ENCODE measurements around the gene TMEM63C. TPM values are rescaled to one million over a fixed set of nuclear protein-coding genes. Genes with fewer than 3 reads are reported as not detected.
A peak's percentile ranks its signal among the peaks of the same experiment; 100 is the strongest.

Gene TMEM63C
- total RNA-seq, result 3.2 and 4.2 TPM in 2 replicates
- 0.33 TPM for total RNA-seq (2013)
- 0.59 and 0.63 TPM in 2 replicates for polyA plus RNA-seq
- polyA minus RNA-seq, result 0.17 and 1.2 TPM in 2 replicates

- H3K9ac ChIP-seq (ENCODE audit: low read length), result peak within 1 kb of the TSS; percentile 74
- H3K4me3 ChIP-seq (ENCODE audit: control extremely low read depth in 1 of 5, extremely low read depth in 1 of 5, insufficient read depth in 1 of 5, low read depth in 2 of 5, low read length in 4 of 5), result peak within 1 kb of the TSS; percentile 27 to 69 (median 54)
- H3K79me2 ChIP-seq (ENCODE audit: control insufficient read depth, insufficient read depth, low read length), result no peaks in the 10 kb centered on the region
- H3K4me2 ChIP-seq (replicated peaks; ENCODE audit: low read depth, low read length, poor library complexity, severe bottlenecking), result peak within 1 kb of the TSS; percentile 99
- H3K27ac ChIP-seq (ENCODE audit: low read length in 2 of 2), result peak within 1 kb of the TSS in 1 of 2 donors; percentile 54
- H3K36me3 ChIP-seq (replicated peaks in 1 of 2; ENCODE audit: control extremely low read depth in 1 of 2, control insufficient read depth in 1 of 2, extremely low read depth in 1 of 2, insufficient read depth in 2 of 2, low read length in 1 of 2), result no peaks in the 10 kb centered on the region
- CTCF ChIA-PET, result interaction anchor here (1.0 to 1.4 kb wide), 2 partner anchors 30 to 134 kb away, joined by 3 to 8 read pairs; no protein-coding TSS in a partner anchor
- no peaks in the 10 kb centered on the region for H4K20me1 ChIP-seq (ENCODE audit: control insufficient read depth, insufficient read depth, low read length, poor library complexity, severe bottlenecking)
- H3K27me3 ChIP-seq (replicated peaks in 1 of 4; ENCODE audit: control extremely low read depth in 1 of 4, control insufficient read depth in 3 of 4, insufficient read depth in 4 of 4, low read length in 3 of 4), result peaks cover 0 to 32% (median 4%) of the 10 kb centered on the region in 4 experiments
- 1% methylated on average over 37 of the region's 46 CpGs for WGBS (ENCODE audit: insufficient coverage)
- Mint-ChIP-seq H3K27ac (peak within 1 kb of the TSS; percentile 63), H3K4me1 (peaks cover 13% of the 10 kb centered on the region), H3K27me3 (peaks cover 19% of the 10 kb centered on the region), H3K4me3 (peak within 1 kb of the TSS; percentile 84), H3K9me3 (ENCODE audit: insufficient read depth) (no peaks in the 10 kb centered on the region)
- TF ChIP-seq CTCF (IDR thresholded peaks at IDR 0.05) (no peak), EZH2 (IDR thresholded peaks at IDR 0.05; ENCODE audit: borderline replicate concordance, insufficient read depth, low read depth, low read length, poor library complexity, severe bottlenecking) (no peak)
- H2AFZ ChIP-seq (ENCODE audit: insufficient read depth, low read depth, low read length, poor library complexity, severe bottlenecking), result peak within 1 kb of the TSS; percentile 93
- H3K9me3 ChIP-seq (ENCODE audit: control extremely low read depth in 1 of 3, control insufficient read depth in 2 of 3, insufficient read depth in 1 of 3, low read length in 2 of 3), result peaks cover 0 to 3% (median 0%) of the 10 kb centered on the region in 3 donors
- ATAC-seq (ENCODE audit: low read depth), result peak; percentile 85
- POLR2A ChIA-PET, result no interaction called here
- H3K4me1 ChIP-seq (ENCODE audit: control insufficient read depth in 2 of 2, insufficient read depth in 2 of 2, low read length in 2 of 2), result peaks cover 18 to 30% of the 10 kb centered on the region in 2 donors
- peak; percentile 67 for DNase-seq
- intact Hi-C loops (cut with micrococcal nuclease), result no loop called here
These were observed at the start of gene TMEM63C for GRCh38 chr14:77181603-77182437. TMEM63C (plus strand) TSS chr14:77181798; CDS start chr14:77218814, 37,016 bp downstream.
